Occipital lobe (tissue), 2 donors: ENCODE measurements around the gene SAPCD1. TPM values are rescaled to one million over a fixed set of nuclear protein-coding genes. Genes with fewer than 3 reads are reported as not detected.

Source experiments
- DNase-seq: peaks from one replicate; lab custom pipeline; 2025; lab: John Stamatoyannopoulos, UW
- total RNA-seq: library from RNA; depleted of rRNA; stranded (reverse); fragments of >200 nt; gene quantifications from one replicate; pipeline ENCODE4 v1.2.3, GENCODE V29; 2014

Gene SAPCD1
- total RNA-seq, 1 donor from 2014 or later: 0.31 TPM

GRCh38 chr6:31729515-31729978 is 32.9 kb upstream of the SAPCD1 start:
- peak; percentile 48 for DNase-seq

- peak; percentile 27 for DNase-seq
These were observed 32.4 kb upstream of the SAPCD1 start for GRCh38 chr6:31729979-31730630.

- no peak for DNase-seq
These were observed 31.8 kb upstream of the SAPCD1 start for GRCh38 chr6:31730631-31731086.

GRCh38 chr6:31732029-31732428 is 30.4 kb upstream of the SAPCD1 start:
- no peak for DNase-seq

- DNase-seq: no peak
These were observed 28.7 kb upstream of the SAPCD1 start for GRCh38 chr6:31733734-31734133.

- no peak for DNase-seq
These were observed 28.1 kb upstream of the SAPCD1 start for GRCh38 chr6:31734247-31734820.

- no peak for DNase-seq
These were observed 27.5 kb upstream of the SAPCD1 start for GRCh38 chr6:31734821-31735406.

GRCh38 chr6:31736021-31736767 is 26.3 kb upstream of the SAPCD1 start, which contains the start of gene CLIC1:
Gene CLIC1, minus strand, starts transcription at chr6:31736530. Its CDS starts 230 bp downstream, at chr6:31736300.
- DNase-seq: no peak

GRCh38 chr6:31736768-31737314 is 25.6 kb upstream of the SAPCD1 start:
- no peak for DNase-seq

GRCh38 chr6:31737315-31737990 is 25.0 kb upstream of the SAPCD1 start:
- no peak for DNase-seq

GRCh38 chr6:31737991-31738979 is 24.2 kb upstream of the SAPCD1 start:
- no peak for DNase-seq

GRCh38 chr6:31739639-31740396 is 22.6 kb upstream of the SAPCD1 start, which contains the start of gene MSH5:
Gene MSH5, plus strand, starts transcription at chr6:31740005. Its CDS starts 462 bp downstream, at chr6:31740467.
- peak; percentile 97 for DNase-seq

GRCh38 chr6:31740397-31741223 is 21.8 kb upstream of the SAPCD1 start:
- DNase-seq: no peak

- DNase-seq: no peak
These were observed 20.6 kb upstream of the SAPCD1 start for GRCh38 chr6:31741815-31742214.

- no peak for DNase-seq
These were observed 19.6 kb upstream of the SAPCD1 start for GRCh38 chr6:31742894-31743293.

- DNase-seq: no peak
These were observed 18.0 kb upstream of the SAPCD1 start for GRCh38 chr6:31744422-31744821.

GRCh38 chr6:31749301-31750036 is 13.0 kb upstream of the SAPCD1 start:
- no peak for DNase-seq
